ENCODE results near the gene S100P.

S100P gene

DNA sequence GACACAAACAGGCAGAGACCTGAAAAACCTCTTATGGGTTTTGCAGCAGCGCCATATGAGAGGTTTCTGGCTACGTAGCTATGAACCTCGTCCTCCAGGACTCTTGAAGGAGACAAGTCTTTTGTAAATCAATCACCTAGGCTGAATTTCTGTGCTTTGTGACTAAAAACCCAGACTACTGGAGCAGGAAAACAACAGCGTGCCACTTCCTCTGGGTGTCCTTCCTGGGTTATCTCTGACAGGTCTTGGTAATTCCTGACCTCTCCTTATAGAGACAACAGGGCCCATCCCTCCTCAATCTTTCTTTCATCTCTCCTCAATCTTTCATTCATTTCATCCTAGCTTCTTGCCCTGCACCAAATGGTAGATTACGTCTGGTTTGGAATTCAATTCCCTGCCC, 5.7 kb downstream of the S100P start:
- no peaks in the 10 kb centered on the region for H3K27me3 ChIP-seq (replicated peaks; ENCODE audit: control insufficient read depth, insufficient read depth, low read length)
- DNase-seq (ENCODE audit: extremely low read depth, insufficient read length), result no peak
- H3K36me3 ChIP-seq (ENCODE audit: control insufficient read depth, insufficient read depth, low read length), result no peaks in the 10 kb centered on the region; the same call in 1 of the 2 replicates
- TF ChIP-seq, protein P1, sequence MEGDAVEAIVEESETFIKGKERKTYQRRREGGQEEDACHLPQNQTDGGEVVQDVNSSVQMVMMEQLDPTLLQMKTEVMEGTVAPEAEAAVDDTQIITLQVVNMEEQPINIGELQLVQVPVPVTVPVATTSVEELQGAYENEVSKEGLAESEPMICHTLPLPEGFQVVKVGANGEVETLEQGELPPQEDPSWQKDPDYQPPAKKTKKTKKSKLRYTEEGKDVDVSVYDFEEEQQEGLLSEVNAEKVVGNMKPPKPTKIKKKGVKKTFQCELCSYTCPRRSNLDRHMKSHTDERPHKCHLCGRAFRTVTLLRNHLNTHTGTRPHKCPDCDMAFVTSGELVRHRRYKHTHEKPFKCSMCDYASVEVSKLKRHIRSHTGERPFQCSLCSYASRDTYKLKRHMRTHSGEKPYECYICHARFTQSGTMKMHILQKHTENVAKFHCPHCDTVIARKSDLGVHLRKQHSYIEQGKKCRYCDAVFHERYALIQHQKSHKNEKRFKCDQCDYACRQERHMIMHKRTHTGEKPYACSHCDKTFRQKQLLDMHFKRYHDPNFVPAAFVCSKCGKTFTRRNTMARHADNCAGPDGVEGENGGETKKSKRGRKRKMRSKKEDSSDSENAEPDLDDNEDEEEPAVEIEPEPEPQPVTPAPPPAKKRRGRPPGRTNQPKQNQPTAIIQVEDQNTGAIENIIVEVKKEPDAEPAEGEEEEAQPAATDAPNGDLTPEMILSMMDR (IDR thresholded peaks at IDR 0.05; ENCODE audit: insufficient read depth, low read length, poor library complexity, severe bottlenecking), result no peak
- H3K4me3 ChIP-seq (replicated peaks; ENCODE audit: low read depth, low read length), result no peak overlapping the region

DNA sequence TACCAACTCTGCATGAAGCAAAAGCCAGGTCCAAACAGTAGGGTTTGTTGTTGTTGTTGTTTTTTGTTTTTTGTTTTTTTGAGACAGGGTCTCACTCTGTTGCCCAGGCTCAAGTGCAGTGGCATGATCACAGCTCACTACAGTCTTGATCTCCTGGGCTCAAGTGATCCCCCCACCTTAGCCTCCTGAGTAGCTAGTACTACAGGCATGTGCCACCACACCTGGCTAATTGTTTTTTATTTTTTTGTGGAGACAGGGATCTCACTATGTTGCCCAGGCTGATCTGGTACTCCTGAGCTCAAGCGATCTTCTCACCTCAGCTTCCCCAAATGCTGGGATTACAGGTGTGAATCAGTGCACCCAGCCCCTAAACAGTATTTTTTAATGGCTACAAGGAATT, 6.2 kb downstream of the S100P start:
- Histone ChIP-seq H3K27me3 (replicated peaks; ENCODE audit: control insufficient read depth, insufficient read depth, low read length) (no peaks in the 10 kb centered on the region), H3K36me3 (ENCODE audit: control insufficient read depth, insufficient read depth, low read length) (no peaks in the 10 kb centered on the region; the same call in 1 of the 2 replicates), H3K4me3 (replicated peaks; ENCODE audit: low read depth, low read length) (no peak overlapping the region)
- DNase-seq (ENCODE audit: extremely low read depth, insufficient read length), result no peak
- TF ChIP-seq, protein P1 (IDR thresholded peaks at IDR 0.05; ENCODE audit: insufficient read depth, low read length, poor library complexity, severe bottlenecking), result no peak

DNA sequence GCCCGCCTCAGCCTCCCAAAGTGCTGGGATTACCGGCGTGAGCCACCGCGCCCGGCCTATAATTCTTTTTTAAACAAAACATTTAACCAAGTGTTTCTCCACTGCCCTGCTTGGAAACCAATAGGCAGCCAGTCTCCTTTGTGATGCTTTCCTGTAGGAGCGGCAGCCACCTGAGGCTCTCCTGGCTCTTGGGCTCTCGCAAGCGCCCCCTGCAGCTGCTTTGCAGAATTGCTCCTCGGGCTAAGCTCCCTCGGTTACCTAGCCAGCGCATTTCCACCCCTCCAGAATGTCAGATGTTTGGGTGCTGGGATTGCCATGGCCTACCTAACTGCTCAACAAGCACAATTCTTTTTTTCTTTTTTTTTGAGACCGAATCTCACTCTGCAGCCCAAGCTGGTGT, 7.7 kb downstream of the S100P start:
- Histone ChIP-seq H3K36me3 (ENCODE audit: control insufficient read depth, insufficient read depth, low read length) (no peaks in the 10 kb centered on the region; the same call in 1 of the 2 replicates), H3K27me3 (replicated peaks; ENCODE audit: control insufficient read depth, insufficient read depth, low read length) (no peaks in the 10 kb centered on the region), H3K4me3 (replicated peaks; ENCODE audit: low read depth, low read length) (no peak overlapping the region)
- TF ChIP-seq, protein P1 (IDR thresholded peaks at IDR 0.05; ENCODE audit: insufficient read depth, low read length, poor library complexity, severe bottlenecking), result peak; percentile 35
- DNase-seq (ENCODE audit: extremely low read depth, insufficient read length), result no peak

DNA sequence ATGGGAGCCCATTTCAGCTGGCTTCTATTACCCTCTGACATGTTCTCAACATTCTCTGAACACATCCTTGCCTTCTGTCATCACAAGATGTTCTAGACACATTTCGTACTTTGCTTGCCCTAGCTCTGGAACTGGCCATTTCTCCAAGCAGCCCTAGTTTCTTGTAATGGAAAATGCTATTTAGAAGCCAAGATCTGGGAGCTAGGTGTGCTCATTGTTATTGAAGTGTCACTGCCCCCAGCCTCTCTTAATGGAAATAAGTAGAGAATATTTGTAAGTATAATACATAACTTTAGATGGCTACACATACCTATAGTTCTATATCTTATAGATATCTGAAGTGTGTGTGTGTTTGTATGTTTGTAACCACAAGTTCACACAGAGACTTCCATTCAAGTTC, 9.1 kb downstream of the S100P start:
- DNase-seq (ENCODE audit: extremely low read depth, insufficient read length), result no peak
- TF ChIP-seq, protein P1 (IDR thresholded peaks at IDR 0.05; ENCODE audit: insufficient read depth, low read length, poor library complexity, severe bottlenecking), result no peak
- no peaks in the 10 kb centered on the region for H3K27me3 ChIP-seq (replicated peaks; ENCODE audit: control insufficient read depth, insufficient read depth, low read length)
- no peak overlapping the region for H3K4me3 ChIP-seq (replicated peaks; ENCODE audit: low read depth, low read length)
- no peaks in the 10 kb centered on the region; the same call in 1 of the 2 replicates for H3K36me3 ChIP-seq (ENCODE audit: control insufficient read depth, insufficient read depth, low read length)

DNA sequence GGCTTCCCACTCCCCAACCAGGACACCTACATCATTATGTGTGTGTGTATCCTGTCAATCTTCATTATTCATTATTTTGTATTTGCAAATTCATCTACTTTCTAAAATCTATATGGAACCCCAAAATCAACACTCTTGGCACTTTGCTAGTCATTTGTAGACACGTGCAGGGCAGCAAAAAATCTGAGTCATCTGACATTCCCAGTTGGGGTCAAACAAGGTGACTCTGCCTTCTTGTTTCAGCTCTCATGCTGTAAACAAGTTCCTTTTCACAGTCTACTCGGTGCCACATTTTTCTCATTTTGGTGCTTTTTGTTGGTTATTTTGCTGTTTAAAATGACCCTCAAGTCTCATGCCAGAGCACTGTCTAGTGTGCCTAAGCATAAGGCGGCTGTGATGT, 10.1 kb downstream of the S100P start:
- no peak for DNase-seq (ENCODE audit: extremely low read depth, insufficient read length)
- TF ChIP-seq, protein P1 (IDR thresholded peaks at IDR 0.05; ENCODE audit: insufficient read depth, low read length, poor library complexity, severe bottlenecking), result no peak
- H3K27me3 ChIP-seq (replicated peaks; ENCODE audit: control insufficient read depth, insufficient read depth, low read length), result no peaks in the 10 kb centered on the region
- H3K4me3 ChIP-seq (replicated peaks; ENCODE audit: low read depth, low read length), result no peak overlapping the region
- no peaks in the 10 kb centered on the region; the same call in 1 of the 2 replicates for H3K36me3 ChIP-seq (ENCODE audit: control insufficient read depth, insufficient read depth, low read length)

DNA sequence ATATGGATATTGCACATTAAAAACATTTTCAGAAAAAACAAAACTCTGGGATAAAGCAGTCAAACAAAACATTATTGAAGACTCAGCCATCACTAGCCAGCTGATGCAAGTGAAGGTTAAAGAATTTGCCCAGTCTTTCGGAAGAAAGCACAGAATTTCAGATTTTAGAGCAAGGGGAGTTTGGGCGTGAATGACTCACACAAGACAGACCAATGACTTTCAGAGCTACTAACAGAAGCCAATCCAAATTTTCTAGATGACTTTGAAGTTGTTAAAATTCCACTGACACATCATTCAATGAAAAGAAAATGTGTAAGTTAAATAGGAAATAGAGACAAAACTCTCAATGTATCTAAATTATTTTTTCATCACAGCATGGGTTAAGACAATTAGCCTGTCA, 12.0 kb downstream of the S100P start:
- TF ChIP-seq, protein P1 (IDR thresholded peaks at IDR 0.05; ENCODE audit: insufficient read depth, low read length, poor library complexity, severe bottlenecking), result no peak
- Histone ChIP-seq H3K27me3 (replicated peaks; ENCODE audit: control insufficient read depth, insufficient read depth, low read length) (no peaks in the 10 kb centered on the region), H3K4me3 (replicated peaks; ENCODE audit: low read depth, low read length) (no peak overlapping the region), H3K36me3 (ENCODE audit: control insufficient read depth, insufficient read depth, low read length) (no peaks in the 10 kb centered on the region)
- no peak for DNase-seq (ENCODE audit: extremely low read depth, insufficient read length)
